OCI-LY7 (cell line): ENCODE data around the gene TRAF5. TPM values are rescaled to one million over a fixed set of nuclear protein-coding genes. Genes with fewer than 3 reads are reported as not detected.

ENCODE experiments used
- Bru-seq: library from RNA; stranded (reverse); fragments of 400-500 nt; gene quantifications from one replicate; lab custom pipeline; 2021; lab: Mats Ljungman, UMichigan
- BruChase-seq, 2 experiments: library from RNA; stranded (reverse); fragments of 400-500 nt; gene quantifications; one replicate each; lab custom pipeline; 2021; lab: Mats Ljungman, UMichigan
- BruUV-seq: library from RNA; stranded (reverse); fragments of 400-500 nt; replicated peaks from 2 replicates; lab custom pipeline; 2021; lab: Mats Ljungman, UMichigan
- CTCF ChIA-PET: fragments of 300-600 bp; sonication (Branson Sonifier 250); formaldehyde crosslinking; loops from one replicate; lab custom pipeline; 2022; ENCODE audit warnings: antibody characterized with exemption; ENCODE audit not compliant: unreplicated experiment; lab: Charles Lee
- POLR2A ChIA-PET: fragments of 300-600 bp; sonication (Branson Sonifier 250); formaldehyde crosslinking; loops from one replicate; lab custom pipeline; 2022; ENCODE audit warnings: antibody characterized with exemption; lab: Charles Lee
- DNase-seq: peaks from one replicate; pipeline ENCODE4 v3.0.0-alpha.2; 2015; ENCODE audit warnings: low spot score
- H2AFZ ChIP-seq: fragments of 200-600 bp; sonication (generic), shearing (Covaris generic); 2 replicates; pipeline ENCODE4 v1.6.1; 2014; ENCODE audit warnings: mild to moderate bottlenecking, antibody characterized with exemption, low read length, moderate library complexity
- H3K27ac ChIP-seq: fragments of 200-600 bp; sonication (generic); 2 replicates; pipeline ENCODE4 v1.5.1; 2014; ENCODE audit warnings: mixed run types, low read depth, mild to moderate bottlenecking, moderate library complexity, low read length, inconsistent platforms; ENCODE audit not compliant: poor library complexity, severe bottlenecking
- H3K36me3 ChIP-seq: fragments of 200-600 bp; sonication (generic); 2 replicates; pipeline ENCODE4 v1.6.1; 2014; ENCODE audit warnings: mild to moderate bottlenecking, antibody characterized with exemption, low read length, moderate library complexity, mixed read lengths; ENCODE audit not compliant: insufficient read depth
- H3K4me1 ChIP-seq: fragments of 200-600 bp; sonication (generic); 2 replicates; pipeline ENCODE4 v1.5.1; 2014; ENCODE audit warnings: mild to moderate bottlenecking, low read length; ENCODE audit not compliant: insufficient read depth, poor library complexity, severe bottlenecking
- H3K4me2 ChIP-seq: fragments of 200-600 bp; sonication (generic); 2 replicates; pipeline ENCODE4 v1.6.1; 2014; ENCODE audit warnings: mild to moderate bottlenecking, low read length
- H3K4me3 ChIP-seq: fragments of 200-600 bp; sonication (generic); 2 replicates; pipeline ENCODE4 v1.5.1; 2014; ENCODE audit warnings: mild to moderate bottlenecking, low read depth, low read length; ENCODE audit not compliant: poor library complexity, severe bottlenecking
- H3K79me2 ChIP-seq: fragments of 200-600 bp; sonication (generic); 2 replicates; pipeline ENCODE4 v1.6.1; 2016; ENCODE audit warnings: low read depth, mild to moderate bottlenecking, low read length, moderate library complexity, mixed read lengths; ENCODE audit not compliant: insufficient read depth
- H3K9me2 ChIP-seq: fragments of 200-600 bp; sonication (generic); 2 replicates; pipeline ENCODE4 v1.6.1; 2016; ENCODE audit warnings: mild to moderate bottlenecking, low read length, mixed read lengths; ENCODE audit not compliant: insufficient read depth
- H3K9me3 ChIP-seq: fragments of 200-600 bp; sonication (generic); 2 replicates; pipeline ENCODE4 v1.6.1; 2014; ENCODE audit warnings: mild to moderate bottlenecking, mixed run types, low read length, mixed read lengths
- H4K20me1 ChIP-seq: fragments of 200-600 bp; sonication (generic); 2 replicates; pipeline ENCODE4 v1.6.1; 2014; ENCODE audit warnings: mild to moderate bottlenecking, antibody characterized with exemption, low read length, moderate library complexity, mixed read lengths; ENCODE audit not compliant: insufficient read depth
- CTCF ChIP-seq: fragments of 200-600 bp; sonication (generic); conservative IDR thresholded peaks from 2 replicates; pipeline ENCODE4 v1.5.1; 2014; ENCODE audit warnings: mild to moderate bottlenecking, antibody characterized with exemption, low read length, moderate library complexity, mixed read lengths
- EZH2phosphoT487 ChIP-seq: fragments of 200-600 bp; sonication (generic); IDR thresholded peaks from 2 replicates; pipeline ENCODE4 v1.6.1; 2018; ENCODE audit warnings: low read depth, borderline replicate concordance, mild to moderate bottlenecking, mixed run types, antibody characterized with exemption, low read length, moderate library complexity, mixed read lengths
- intact Hi-C: fragments of 100-400 bp; cut with micrococcal nuclease; formaldehyde crosslinking; loops from one replicate; pipeline ENCODE4 v1.10.0; 2022; ENCODE audit not compliant: unreplicated experiment
- long read RNA-seq: library from polyadenylated mRNA; stranded (forward); transcript quantifications from one replicate; pipeline ENCODE4 v2.0.0, GENCODE V29; 2022
- total RNA-seq, 2 experiments: library from RNA; depleted of rRNA in 1 of 2; stranded (reverse); fragments of >200 nt in 1 of 2; shearing (Covaris generic) in 1 of 2; gene quantifications; 2 replicates each; pipeline ENCODE4 v1.2.3, GENCODE V29; 2014 to 2022

Gene TRAF5, protein sequence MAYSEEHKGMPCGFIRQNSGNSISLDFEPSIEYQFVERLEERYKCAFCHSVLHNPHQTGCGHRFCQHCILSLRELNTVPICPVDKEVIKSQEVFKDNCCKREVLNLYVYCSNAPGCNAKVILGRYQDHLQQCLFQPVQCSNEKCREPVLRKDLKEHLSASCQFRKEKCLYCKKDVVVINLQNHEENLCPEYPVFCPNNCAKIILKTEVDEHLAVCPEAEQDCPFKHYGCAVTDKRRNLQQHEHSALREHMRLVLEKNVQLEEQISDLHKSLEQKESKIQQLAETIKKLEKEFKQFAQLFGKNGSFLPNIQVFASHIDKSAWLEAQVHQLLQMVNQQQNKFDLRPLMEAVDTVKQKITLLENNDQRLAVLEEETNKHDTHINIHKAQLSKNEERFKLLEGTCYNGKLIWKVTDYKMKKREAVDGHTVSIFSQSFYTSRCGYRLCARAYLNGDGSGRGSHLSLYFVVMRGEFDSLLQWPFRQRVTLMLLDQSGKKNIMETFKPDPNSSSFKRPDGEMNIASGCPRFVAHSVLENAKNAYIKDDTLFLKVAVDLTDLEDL
- 23.0 and 24.2 TPM in 2 replicates for total RNA-seq (2014; rRNA removed; shearing (Covaris generic))
- total RNA-seq (2022), result 54.4 and 61.1 TPM in 2 replicates
- Bru-seq, nascent RNA, result percentile 85 among the genes with signal in this experiment
- BruChase-seq, experiment 1, labeled RNA remaining after a 6-hour chase, result percentile 87 among the genes with signal in this experiment
- percentile 87 among the genes with signal in this experiment for BruChase-seq, experiment 2, labeled RNA remaining after a 2-hour chase
- long read RNA-seq, transcript TRAF5-201 (11 exons, 3,972 nt), result major isoform, 5 of 48 reads
- long read RNA-seq, partial matches to known transcripts, result 26 of 48 reads
- long read RNA-seq, other reads (novel, unspliced or antisense), result 14 of 48 reads

DNA sequence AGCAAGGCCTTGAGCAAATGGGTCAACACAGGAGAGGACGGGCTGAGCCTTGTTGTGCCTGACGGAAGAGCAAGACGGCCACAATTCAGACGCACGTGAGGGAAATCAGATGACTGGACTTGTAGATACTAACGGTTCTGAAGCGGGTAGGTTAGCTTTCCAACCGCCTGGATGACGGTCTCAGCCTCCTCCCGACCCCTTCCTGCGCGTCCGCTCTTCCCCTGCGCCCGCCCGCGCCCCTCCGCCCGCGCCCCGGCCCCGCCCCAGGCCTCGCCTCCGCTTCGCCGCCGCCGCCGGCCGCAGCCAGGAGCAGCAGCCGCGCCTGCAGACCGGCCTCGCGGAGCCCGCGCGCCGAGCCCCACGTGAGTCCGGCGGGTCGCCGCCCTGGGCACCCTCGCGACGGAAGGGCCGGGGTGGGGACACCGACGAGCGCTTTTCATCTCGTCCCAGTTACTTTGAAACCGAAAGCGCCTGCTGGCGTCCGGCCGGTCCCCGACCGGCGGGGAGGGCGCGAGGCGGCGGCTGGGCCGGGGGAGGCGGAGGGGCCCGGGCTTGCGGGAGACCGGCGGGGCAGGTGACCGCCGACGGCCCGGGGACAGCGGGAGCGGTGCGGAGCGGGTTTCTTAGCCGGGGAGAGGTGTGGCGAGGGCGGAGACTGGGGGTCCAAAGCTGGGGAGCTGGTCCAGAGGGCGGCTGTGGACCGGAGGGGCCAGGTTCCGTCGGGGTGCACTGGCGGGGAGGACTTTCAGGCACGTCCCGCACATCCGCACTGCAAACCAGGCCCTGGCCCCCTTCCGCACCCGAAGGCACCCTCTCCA lies at the start of gene TRAF5:
Gene TRAF5, plus strand, starts transcription at position 306 of the 818 bp plus-strand sequence. CDS start 26,407 bp downstream, outside the sequence.
- intact Hi-C loops, result loop anchor here (1.0 to 10.0 kb wide), 6 partner anchors 27 to 958 kb away; partner anchors contain the start of genes NEK2, PPP2R5A and SLC30A1
- ChIA-PET POLR2A (interaction anchor here (0.6 to 3.6 kb wide), 19 partner anchors 9 to 321 kb away, joined by 3 to 23 read pairs (median 4); no protein-coding TSS in a partner anchor), CTCF (interaction anchor here (0.7 to 4.3 kb wide), 3 partner anchors 10 to 201 kb away, joined by 4 to 38 read pairs (median 4); no protein-coding TSS in a partner anchor)
- Histone ChIP-seq H3K27ac (peak within 1 kb of the TSS; percentile 77), H3K9me3 (no peaks in the 10 kb centered on the region), H3K4me1 (peaks cover 50% of the 10 kb centered on the region), H3K4me2 (peak within 1 kb of the TSS; percentile 96), H3K4me3 (peak within 1 kb of the TSS; percentile 89), H2AFZ (peak within 1 kb of the TSS; percentile 96), H4K20me1 (no peaks in the 10 kb centered on the region), H3K79me2 (peaks cover 48% of the 10 kb centered on the region), H3K36me3 (no peaks in the 10 kb centered on the region), H3K9me2 (no peaks in the 10 kb centered on the region)
- TF ChIP-seq CTCF (no peak), EZH2phosphoT487 (no peak)
- peak; percentile 65 for DNase-seq
- BruUV-seq, result no TSS peak

DNA sequence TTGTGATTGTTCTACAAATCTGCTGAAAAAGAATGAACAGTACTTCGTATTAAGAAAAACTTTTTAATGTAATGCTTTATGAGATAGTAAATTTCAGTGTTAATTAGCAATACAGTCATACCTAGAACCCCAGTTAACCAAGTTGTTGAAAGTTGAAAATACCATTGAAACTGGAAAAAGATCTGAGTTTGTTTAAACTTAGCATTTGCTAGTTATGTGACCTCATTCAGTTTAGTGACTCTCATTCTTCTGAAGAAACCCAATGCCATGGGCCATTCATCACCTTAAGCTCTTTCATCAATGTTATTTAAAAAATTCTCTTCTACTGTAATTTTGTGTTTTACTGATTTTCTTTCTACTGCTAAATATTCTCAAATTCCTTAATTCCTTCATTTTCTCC lies 47.3 kb upstream of the TRAF5 start:
- no peaks in the 10 kb centered on the region for H3K9me2 ChIP-seq
- intact Hi-C loops, result no loop called here
- ChIA-PET CTCF (no interaction called here), POLR2A (no interaction called here)
- no TSS peak for BruUV-seq
- H3K36me3 ChIP-seq, result peaks cover 80% of the 10 kb centered on the region
- no peak overlapping the region for H3K4me3 ChIP-seq
- no peaks in the 10 kb centered on the region; the same call in 1 of the 2 replicates for H3K79me2 ChIP-seq
- no peaks in the 10 kb centered on the region for H3K4me1 ChIP-seq
- TF ChIP-seq EZH2phosphoT487, result no peak
- TF ChIP-seq CTCF, result no peak
- no peak for DNase-seq
- H3K4me2 ChIP-seq, result no peak overlapping the region
- H4K20me1 ChIP-seq, result no peaks in the 10 kb centered on the region
- no peak overlapping the region for H3K27ac ChIP-seq
- no peaks in the 10 kb centered on the region for H3K9me3 ChIP-seq
- H2AFZ ChIP-seq, result no peak overlapping the region
